ENCODE results near the gene SEPTIN6.

DNA sequence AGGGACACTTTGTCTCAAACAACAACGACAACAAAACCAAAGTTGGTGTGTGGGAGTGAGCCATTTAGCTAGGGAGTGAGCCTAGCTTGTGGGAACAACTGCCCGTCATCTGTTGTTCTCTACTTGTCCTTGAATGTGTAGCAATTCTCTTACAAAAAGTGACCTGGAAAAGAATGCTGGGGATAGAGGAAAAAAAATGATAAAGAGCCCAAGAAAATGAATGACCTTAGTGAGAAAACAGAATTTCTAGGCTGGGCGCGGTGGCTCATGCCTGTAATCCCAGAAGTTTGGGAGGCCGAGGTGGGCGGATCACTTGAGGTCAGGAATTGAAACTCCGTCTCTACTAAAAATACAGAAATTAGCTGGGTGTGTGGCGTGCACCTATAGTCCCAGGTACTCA, 19.6 kb downstream of the SEPTIN6 start:
- TF ChIP-seq, protein P1, sequence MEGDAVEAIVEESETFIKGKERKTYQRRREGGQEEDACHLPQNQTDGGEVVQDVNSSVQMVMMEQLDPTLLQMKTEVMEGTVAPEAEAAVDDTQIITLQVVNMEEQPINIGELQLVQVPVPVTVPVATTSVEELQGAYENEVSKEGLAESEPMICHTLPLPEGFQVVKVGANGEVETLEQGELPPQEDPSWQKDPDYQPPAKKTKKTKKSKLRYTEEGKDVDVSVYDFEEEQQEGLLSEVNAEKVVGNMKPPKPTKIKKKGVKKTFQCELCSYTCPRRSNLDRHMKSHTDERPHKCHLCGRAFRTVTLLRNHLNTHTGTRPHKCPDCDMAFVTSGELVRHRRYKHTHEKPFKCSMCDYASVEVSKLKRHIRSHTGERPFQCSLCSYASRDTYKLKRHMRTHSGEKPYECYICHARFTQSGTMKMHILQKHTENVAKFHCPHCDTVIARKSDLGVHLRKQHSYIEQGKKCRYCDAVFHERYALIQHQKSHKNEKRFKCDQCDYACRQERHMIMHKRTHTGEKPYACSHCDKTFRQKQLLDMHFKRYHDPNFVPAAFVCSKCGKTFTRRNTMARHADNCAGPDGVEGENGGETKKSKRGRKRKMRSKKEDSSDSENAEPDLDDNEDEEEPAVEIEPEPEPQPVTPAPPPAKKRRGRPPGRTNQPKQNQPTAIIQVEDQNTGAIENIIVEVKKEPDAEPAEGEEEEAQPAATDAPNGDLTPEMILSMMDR (IDR thresholded peaks at IDR 0.05; ENCODE audit: control extremely low read depth in 1 of 3, insufficient read depth in 1 of 3, low read depth in 1 of 3, low read length in 3 of 3), result no peak
- TF ChIP-seq RFX5 (IDR thresholded peaks at IDR 0.05; ENCODE audit: borderline replicate concordance, low read depth, low read length) (no peak), RNF2 (IDR thresholded peaks at IDR 0.05; ENCODE audit: borderline replicate concordance, low read depth, low read length, missing control alignments, poor library complexity, severe bottlenecking) (no peak), YY1 (IDR thresholded peaks at IDR 0.05; ENCODE audit: low read depth, low read length) (no peak), BRCA1 (IDR thresholded peaks at IDR 0.05; ENCODE audit: low read depth, low read length) (no peak), SIN3A (conservative IDR thresholded peaks at IDR 0.05 in 1 of 2, IDR thresholded peaks at IDR 0.05 in 1 of 2; ENCODE audit: low read depth in 1 of 2, low read length in 2 of 2) (no peak), SP2 (IDR thresholded peaks at IDR 0.05; ENCODE audit: low read length) (no peak), RXRA (IDR thresholded peaks at IDR 0.05; ENCODE audit: insufficient read depth, low read depth, low read length) (no peak)
- TF ChIP-seq, protein P2, sequence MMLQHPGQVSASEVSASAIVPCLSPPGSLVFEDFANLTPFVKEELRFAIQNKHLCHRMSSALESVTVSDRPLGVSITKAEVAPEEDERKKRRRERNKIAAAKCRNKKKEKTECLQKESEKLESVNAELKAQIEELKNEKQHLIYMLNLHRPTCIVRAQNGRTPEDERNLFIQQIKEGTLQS (IDR thresholded peaks at IDR 0.05; ENCODE audit: insufficient read depth, low read depth, low read length), result no peak
